ENCODE results near the gene RAD51D.

RAD51D gene

GRCh38 chr17:35074711-35075707 is 44.7 kb downstream of the RAD51D start:
- peaks cover 61% of the 10 kb centered on the region for H3K4me1 Mint-ChIP-seq
- ATAC-seq = no peak
- H3K4me3 Mint-ChIP-seq = no peak overlapping the region
- H3K27ac Mint-ChIP-seq = peak overlapping the region; percentile 84
- H3K27me3 Mint-ChIP-seq = no peaks in the 10 kb centered on the region
- no peak for DNase-seq
- H3K36me3 Mint-ChIP-seq (ENCODE audit: low read depth) = peaks cover 3% of the 10 kb centered on the region
- no peaks in the 10 kb centered on the region for H3K9me3 Mint-ChIP-seq

- Mint-ChIP-seq H3K9me3 (no peaks in the 10 kb centered on the region), H3K27me3 (no peaks in the 10 kb centered on the region), H3K36me3 (ENCODE audit: low read depth) (peaks cover 3% of the 10 kb centered on the region), H3K27ac (peak overlapping the region; percentile 84), H3K4me3 (peak overlapping the region; percentile 41), H3K4me1 (peaks cover 64% of the 10 kb centered on the region)
- ATAC-seq = peak; percentile 71
- no peak for DNase-seq
These were observed 45.6 kb downstream of the RAD51D start for GRCh38 chr17:35073991-35074627.

- Mint-ChIP-seq H3K9me3 (no peaks in the 10 kb centered on the region), H3K27ac (peak overlapping the region; percentile 84), H3K36me3 (ENCODE audit: low read depth) (peaks cover 3% of the 10 kb centered on the region), H3K4me3 (peak overlapping the region; percentile 41), H3K4me1 (peaks cover 71% of the 10 kb centered on the region), H3K27me3 (no peaks in the 10 kb centered on the region)
- DNase-seq = no peak
- ATAC-seq = peak; percentile 74
These were observed 46.4 kb downstream of the RAD51D start for GRCh38 chr17:35073183-35073790.

GRCh38 chr17:35069311-35069710 is 50.3 kb downstream of the RAD51D start:
- H3K4me3 Mint-ChIP-seq = no peak overlapping the region
- no peaks in the 10 kb centered on the region for H3K27me3 Mint-ChIP-seq
- H3K36me3 Mint-ChIP-seq (ENCODE audit: low read depth) = peaks cover 3% of the 10 kb centered on the region
- DNase-seq (no peak), ATAC-seq (no peak)
- H3K9me3 Mint-ChIP-seq = no peaks in the 10 kb centered on the region
- H3K27ac Mint-ChIP-seq = no peak overlapping the region
- peaks cover 72% of the 10 kb centered on the region for H3K4me1 Mint-ChIP-seq

GRCh38 chr17:35068249-35068648 is 51.4 kb downstream of the RAD51D start:
- DNase-seq = no peak
- H3K27ac Mint-ChIP-seq = no peak overlapping the region
- H3K4me1 Mint-ChIP-seq = peaks cover 72% of the 10 kb centered on the region
- no peak overlapping the region for H3K4me3 Mint-ChIP-seq
- H3K27me3 Mint-ChIP-seq = no peaks in the 10 kb centered on the region
- peaks cover 4% of the 10 kb centered on the region for H3K36me3 Mint-ChIP-seq (ENCODE audit: low read depth)
- ATAC-seq = no peak
- no peaks in the 10 kb centered on the region for H3K9me3 Mint-ChIP-seq

- ATAC-seq = no peak
- no peak for DNase-seq
- Mint-ChIP-seq H3K4me1 (peaks cover 68% of the 10 kb centered on the region), H3K27ac (no peak overlapping the region), H3K9me3 (no peaks in the 10 kb centered on the region), H3K4me3 (no peak overlapping the region), H3K36me3 (ENCODE audit: low read depth) (peaks cover 7% of the 10 kb centered on the region), H3K27me3 (no peaks in the 10 kb centered on the region)
These were observed 53.8 kb downstream of the RAD51D start for GRCh38 chr17:35065880-35066279.

- DNase-seq = no peak
- Mint-ChIP-seq H3K9me3 (no peaks in the 10 kb centered on the region), H3K4me1 (peaks cover 68% of the 10 kb centered on the region), H3K36me3 (ENCODE audit: low read depth) (peaks cover 11% of the 10 kb centered on the region), H3K27me3 (no peaks in the 10 kb centered on the region), H3K27ac (peak overlapping the region; percentile 89), H3K4me3 (no peak overlapping the region)
- ATAC-seq = no peak
These were observed 55.0 kb downstream of the RAD51D start for GRCh38 chr17:35064516-35065215.

GRCh38 chr17:35063514-35064223 is 56.0 kb downstream of the RAD51D start, which contains the start of gene RFFL:
TSS of gene RFFL (minus strand) at chr17:35063707. CDS start at chr17:35026553, 37,154 bp downstream.
- peak within 1 kb of the TSS; percentile 89 for H3K27ac Mint-ChIP-seq
- H3K9me3 Mint-ChIP-seq = no peaks in the 10 kb centered on the region
- H3K4me1 Mint-ChIP-seq = peaks cover 62% of the 10 kb centered on the region
- H3K4me3 Mint-ChIP-seq = peak within 1 kb of the TSS; percentile 63
- no peaks in the 10 kb centered on the region for H3K27me3 Mint-ChIP-seq
- ATAC-seq (peak; percentile 100), DNase-seq (peak; percentile 82)
- H3K36me3 Mint-ChIP-seq (ENCODE audit: low read depth) = peaks cover 11% of the 10 kb centered on the region

- ATAC-seq (no peak), DNase-seq (no peak)
- peak overlapping the region; percentile 89 for H3K27ac Mint-ChIP-seq
- H3K36me3 Mint-ChIP-seq (ENCODE audit: low read depth) = peaks cover 14% of the 10 kb centered on the region
- no peak overlapping the region for H3K4me3 Mint-ChIP-seq
- no peaks in the 10 kb centered on the region for H3K27me3 Mint-ChIP-seq
- no peaks in the 10 kb centered on the region for H3K9me3 Mint-ChIP-seq
- H3K4me1 Mint-ChIP-seq = peaks cover 60% of the 10 kb centered on the region
These were observed 57.4 kb downstream of the RAD51D start for GRCh38 chr17:35062308-35062707.

GRCh38 chr17:35057332-35057915 is 62.2 kb downstream of the RAD51D start:
- DNase-seq (no peak), ATAC-seq (no peak)
- Mint-ChIP-seq H3K9me3 (no peaks in the 10 kb centered on the region), H3K27me3 (no peaks in the 10 kb centered on the region), H3K36me3 (ENCODE audit: low read depth) (peaks cover 12% of the 10 kb centered on the region), H3K27ac (peak overlapping the region; percentile 7), H3K4me3 (no peak overlapping the region), H3K4me1 (peaks cover 53% of the 10 kb centered on the region)

GRCh38 chr17:35056013-35056412 is 63.6 kb downstream of the RAD51D start:
- H3K4me3 Mint-ChIP-seq = no peak overlapping the region
- H3K9me3 Mint-ChIP-seq = no peaks in the 10 kb centered on the region
- H3K4me1 Mint-ChIP-seq = peaks cover 62% of the 10 kb centered on the region
- peaks cover 11% of the 10 kb centered on the region for H3K36me3 Mint-ChIP-seq (ENCODE audit: low read depth)
- no peak for DNase-seq
- H3K27me3 Mint-ChIP-seq = no peaks in the 10 kb centered on the region
- ATAC-seq = no peak
- H3K27ac Mint-ChIP-seq = no peak overlapping the region

GRCh38 chr17:35053204-35053603 is 66.5 kb downstream of the RAD51D start:
- no peak for ATAC-seq
- Mint-ChIP-seq H3K9me3 (no peaks in the 10 kb centered on the region), H3K4me3 (no peak overlapping the region), H3K27me3 (no peaks in the 10 kb centered on the region), H3K36me3 (ENCODE audit: low read depth) (peaks cover 5% of the 10 kb centered on the region), H3K4me1 (peaks cover 75% of the 10 kb centered on the region), H3K27ac (peak overlapping the region; percentile 63)
- no peak for DNase-seq

GRCh38 chr17:35052780-35053179 is 66.9 kb downstream of the RAD51D start:
- peaks cover 71% of the 10 kb centered on the region for H3K4me1 Mint-ChIP-seq
- H3K27me3 Mint-ChIP-seq = no peaks in the 10 kb centered on the region
- ATAC-seq (no peak), DNase-seq (no peak)
- H3K4me3 Mint-ChIP-seq = peak overlapping the region; percentile 68
- H3K27ac Mint-ChIP-seq = peak overlapping the region; percentile 63
- H3K9me3 Mint-ChIP-seq = no peaks in the 10 kb centered on the region
- peaks cover 5% of the 10 kb centered on the region for H3K36me3 Mint-ChIP-seq (ENCODE audit: low read depth)
